Measurements from ENCODE around the gene RRP36.

DNA sequence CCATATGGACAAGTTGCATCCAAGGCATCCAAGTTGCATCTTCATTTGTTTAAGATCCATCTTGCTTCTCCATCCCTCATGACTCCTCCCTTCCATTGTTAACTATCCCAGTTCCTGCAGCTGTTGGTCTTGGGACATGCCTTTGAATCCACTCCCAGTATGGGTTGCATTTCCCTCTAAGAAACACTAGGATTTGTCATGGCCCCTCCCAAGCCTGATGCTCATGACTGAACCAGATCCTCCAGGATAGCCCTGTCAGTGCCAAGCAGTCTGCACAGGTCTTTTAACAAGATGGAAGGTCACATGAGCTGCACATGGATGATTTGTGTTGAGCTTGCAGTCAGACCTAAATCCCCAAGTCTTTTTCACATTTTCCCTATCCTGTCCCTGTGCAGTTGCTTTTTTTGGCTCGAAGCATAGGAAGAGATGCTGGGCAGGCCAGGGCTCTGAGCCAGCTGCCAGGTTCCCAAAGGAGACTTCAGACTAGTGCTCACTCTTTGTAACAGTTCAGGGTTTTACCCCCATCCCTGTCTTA is 32.9 kb upstream of the RRP36 start:
- TF ChIP-seq EZH2 (IDR thresholded peaks at IDR 0.05; ENCODE audit: low read depth) (no peak), CTCF (conservative IDR thresholded peaks at IDR 0.05) (no peak)
